Endothelial cell of umbilical vein (primary cell): ENCODE measurements around the gene GSK3A. TPM values are rescaled to one million over a fixed set of nuclear protein-coding genes. Genes with fewer than 3 reads are reported as not detected.

Experiments
- BruUV-seq: library from RNA; stranded (reverse); fragments of 400-500 nt; replicated peaks from 2 replicates; lab custom pipeline; 2021; lab: Mats Ljungman, UMichigan
- CTCF ChIA-PET: fragments of 300-600, 350-600 bp; sonication (Branson Sonifier 250); formaldehyde crosslinking; loops from one replicate; lab custom pipeline; 2021; ENCODE audit warnings: antibody characterized with exemption, inconsistent platforms; lab: Charles Lee
- POLR2A ChIA-PET: fragments of 300-600, 350-600 bp; sonication (Branson Sonifier 250); formaldehyde crosslinking; loops from one replicate; lab custom pipeline; 2021; ENCODE audit warnings: antibody characterized with exemption, inconsistent platforms; lab: Charles Lee
- DNase-seq: peaks from one replicate; pipeline ENCODE4 v3.0.0-alpha.2; 2011; ENCODE audit warnings: low read depth, low spot score
- FAIRE-seq: peaks from 2 replicates; lab custom pipeline; 2011; peaks lifted over from hg19 to GRCh38; lab: Jason Lieb, UNC
- H2AFZ ChIP-seq: 2 replicates; pipeline ENCODE4 v1.6.0; 2012; ENCODE audit warnings: low read depth, low read length, control low read depth, inconsistent platforms
- H3K27ac ChIP-seq: 2 replicates; pipeline ENCODE4 v1.5.1; 2011; ENCODE audit warnings: low read depth, mild to moderate bottlenecking, control low read depth, low read length, moderate library complexity; ENCODE audit not compliant: insufficient read depth
- H3K27me3 ChIP-seq, 2 experiments: 2 replicates each; pipeline versions ENCODE4 v1.6.0 to v1.6.1; 2011; ENCODE audit warnings: low read length in 2 of 2, mixed read lengths in 1 of 2; ENCODE audit not compliant: control insufficient read depth in 2 of 2, insufficient read depth in 2 of 2
- H3K36me3 ChIP-seq, 2 experiments: 2 replicates in 1 of 2; 3 replicates in 1 of 2; pipeline ENCODE4 v1.5.1; 2011; ENCODE audit warnings: low read length in 2 of 2, mild to moderate bottlenecking in 1 of 2, moderate library complexity in 1 of 2; ENCODE audit not compliant: control insufficient read depth in 2 of 2, insufficient read depth in 2 of 2; ENCODE audit errors: extremely low read depth in 1 of 2
- H3K4me1 ChIP-seq: 3 replicates; pipeline ENCODE4 v1.5.1; 2011; ENCODE audit warnings: mild to moderate bottlenecking, low read length; ENCODE audit not compliant: control insufficient read depth, insufficient read depth; ENCODE audit errors: extremely low read depth
- H3K4me2 ChIP-seq: 2 replicates; pipeline ENCODE4 v1.6.1; 2011; ENCODE audit warnings: low read length, control low read depth, mixed read lengths; ENCODE audit not compliant: insufficient read depth
- H3K4me3 ChIP-seq, 3 experiments: fragments of 200-600 bp in 1 of 3; sonication (generic), shearing (Covaris generic) in 1 of 3; replicated peaks in 1 of 3; 2 replicates each; pipeline ENCODE4 v1.5.1; 2011 to 2016; ENCODE audit warnings: control low read depth in 3 of 3, low read length in 3 of 3, mild to moderate bottlenecking in 2 of 3, inconsistent platforms in 1 of 3, low read depth in 1 of 3, moderate library complexity in 1 of 3; ENCODE audit not compliant: insufficient read depth in 1 of 3
- H3K79me2 ChIP-seq: 2 replicates; pipeline ENCODE4 v1.6.0; 2012; ENCODE audit warnings: low read length, inconsistent platforms; ENCODE audit not compliant: control insufficient read depth, insufficient read depth
- H3K9ac ChIP-seq: replicated peaks from 2 replicates; pipeline ENCODE3; 2011; ENCODE audit warnings: low read length, control low read depth; ENCODE audit not compliant: insufficient read depth; ENCODE audit errors: extremely low read depth
- H3K9me1 ChIP-seq: replicated peaks from 3 replicates; pipeline ENCODE4 v1.6.0; 2011; ENCODE audit warnings: mild to moderate bottlenecking, low read length; ENCODE audit not compliant: control insufficient read depth, insufficient read depth; ENCODE audit errors: extremely low read depth
- H3K9me3 ChIP-seq: replicated peaks from 2 replicates; pipeline ENCODE4 v1.5.1; 2012; ENCODE audit warnings: low read length, inconsistent platforms; ENCODE audit not compliant: control insufficient read depth, insufficient read depth
- H4K20me1 ChIP-seq: replicated peaks from 2 replicates; pipeline ENCODE3; 2011; ENCODE audit warnings: mild to moderate bottlenecking, low read length; ENCODE audit not compliant: control insufficient read depth, insufficient read depth; ENCODE audit errors: extremely low read depth
- CTCF ChIP-seq, 2 donors: IDR thresholded peaks; 1 replicate in 1 of 2; 2 replicates in 1 of 2; pipeline ENCODE4 v1.5.1; 2011; ENCODE audit warnings: low read length in 2 of 2, mild to moderate bottlenecking in 2 of 2, moderate library complexity in 2 of 2, control low read depth in 1 of 2, inconsistent platforms in 1 of 2, low read depth in 1 of 2; ENCODE audit not compliant: insufficient read depth in 1 of 2; ENCODE audit errors: extremely low read depth in 1 of 2
- FOS ChIP-seq: IDR thresholded peaks from 2 replicates; pipeline ENCODE4 v1.6.1; 2011; ENCODE audit warnings: mild to moderate bottlenecking, low read length, moderate library complexity, borderline replicate concordance; ENCODE audit not compliant: insufficient read depth
- GATA2 ChIP-seq: IDR thresholded peaks from 2 replicates; pipeline ENCODE4 v1.7.0; 2011; ENCODE audit warnings: low read depth, mild to moderate bottlenecking, moderate library complexity, mixed read lengths, low read length; ENCODE audit not compliant: insufficient read length, insufficient read depth
- JUN ChIP-seq: IDR thresholded peaks from 2 replicates; pipeline ENCODE4 v1.6.1; 2011; ENCODE audit warnings: borderline replicate concordance, low read depth; ENCODE audit not compliant: insufficient read length, insufficient read depth
- MAX ChIP-seq: IDR thresholded peaks from 2 replicates; pipeline ENCODE4 v1.6.1; 2011; ENCODE audit not compliant: insufficient read depth, insufficient read length
- MYC ChIP-seq: IDR thresholded peaks from one replicate; pipeline ENCODE4 v1.6.1; 2011; ENCODE audit warnings: mild to moderate bottlenecking, low read depth, low read length
- POLR2A ChIP-seq: IDR thresholded peaks from 2 replicates; pipeline ENCODE4 v1.6.1; 2012; ENCODE audit warnings: low read depth, mild to moderate bottlenecking, control low read depth, low read length
- POLR2AphosphoS5 ChIP-seq: IDR thresholded peaks from 2 replicates; pipeline ENCODE4 v1.6.1; 2012; ENCODE audit warnings: low read depth, mild to moderate bottlenecking, control low read depth, low read length, moderate library complexity; ENCODE audit not compliant: insufficient read depth
- dilution Hi-C: fragments of 300-500 bp; cut with MboI; formaldehyde crosslinking; loops from one replicate; pipeline ENCODE4 v1.15.0; 2019; ENCODE audit warnings: low sequenced_read_pairs; ENCODE audit not compliant: extremely low pct_ligation_motif_present
- intact Hi-C: fragments of 100-400 bp; cut with micrococcal nuclease; formaldehyde crosslinking; loops from one replicate; pipeline ENCODE4 v1.10.0; 2022
- polyA plus RNA-seq, 4 experiments: library from polyadenylated mRNA; depleted of rRNA in 3 of 4; stranded (reverse) in 3 of 4; unstranded in 1 of 4; fragments of >200 nt; gene quantifications; 2 replicates each; pipeline versions ENCODE4 v1.2.1 to v1.2.3, GENCODE V29; 2011 to 2012; ENCODE audit warnings: missing spikeins in 1 of 4
- total RNA-seq: library from RNA; stranded (reverse); gene quantifications from 2 replicates; pipeline ENCODE4 v1.2.3, GENCODE V29; 2021

Gene GSK3A
- total and polyA plus RNA-seq, 2 donors (not counting 3 experiments of a cell fraction or from before 2014, with no cell fraction given): 49.5 to 73.7 TPM

- peak overlapping the region; percentile 14 for H3K27ac ChIP-seq
- FAIRE-seq: peak; percentile 21
- no peak overlapping the region for H2AFZ ChIP-seq
- peaks cover 34% of the 10 kb centered on the region for H3K4me1 ChIP-seq
- no peaks in the 10 kb centered on the region for H3K9me1 ChIP-seq
- intact Hi-C loops (no loop called here), dilution Hi-C loops (no loop called here)
- H3K4me2 ChIP-seq: no peak overlapping the region
- H3K9ac ChIP-seq: no peak overlapping the region
- ChIA-PET CTCF (interaction anchor here (0.9 to 11.8 kb wide), 19 partner anchors 11 to 156 kb away, joined by 3 to 365 read pairs (median 9); partner anchors contain the start of genes CIC, ERF, POU2F2 and ZNF526), POLR2A (interaction anchor here (0.6 kb wide), 1 partner anchor 21 kb away, joined by 5 read pairs; no protein-coding TSS in a partner anchor)
- H3K9me3 ChIP-seq: no peaks in the 10 kb centered on the region
- TF ChIP-seq JUN (no peak), POLR2A (no peak), GATA2 (no peak), FOS (no peak), MYC (no peak)
- no peak overlapping the region for H3K4me3 ChIP-seq
- DNase-seq: no peak
- H3K36me3 ChIP-seq: peaks cover 7 to 24% of the 10 kb centered on the region in 2 experiments
- BruUV-seq: no TSS peak
- H3K79me2 ChIP-seq: peaks cover 28% of the 10 kb centered on the region
- no peaks in the 10 kb centered on the region for H3K27me3 ChIP-seq
- H4K20me1 ChIP-seq: no peaks in the 10 kb centered on the region
Observed at GRCh38 chr19:42245231-42245630, 2.8 kb upstream of the GSK3A start.

- POLR2A ChIA-PET: interaction anchor here (0.6 to 1.0 kb wide), 2 partner anchors 21 to 35 kb away, joined by 3 to 5 read pairs; no protein-coding TSS in a partner anchor
- peaks cover 30% of the 10 kb centered on the region for H3K4me1 ChIP-seq
- H3K27me3 ChIP-seq: no peaks in the 10 kb centered on the region
- peaks cover 3 to 21% of the 10 kb centered on the region in 2 experiments for H3K36me3 ChIP-seq
- DNase-seq (peak; percentile 96), FAIRE-seq (peak; percentile 97)
- dilution Hi-C loops (no loop called here), intact Hi-C loops (loop anchor here (1.0 kb wide), 6 partner anchors 9 to 136 kb away; partner anchors contain the start of gene MEGF8)
- no peaks in the 10 kb centered on the region for H3K9me3 ChIP-seq
- H2AFZ ChIP-seq: peak overlapping the region; percentile 80
- H3K4me2 ChIP-seq: peak overlapping the region; percentile 83
- peaks cover 28% of the 10 kb centered on the region for H3K79me2 ChIP-seq
- CTCF ChIA-PET: interaction anchor here (0.7 to 11.8 kb wide), 11 partner anchors 11 to 131 kb away, joined by 3 to 365 read pairs (median 6); partner anchors contain the start of genes ERF, POU2F2 and ZNF526
- H4K20me1 ChIP-seq: no peaks in the 10 kb centered on the region
- no peaks in the 10 kb centered on the region for H3K9me1 ChIP-seq
- H3K27ac ChIP-seq: peak overlapping the region; percentile 67
- peak overlapping the region; percentile 56 for H3K9ac ChIP-seq
- TF ChIP-seq POLR2AphosphoS5 (peak; percentile 18), MAX (peak; percentile 57), CTCF (IDR thresholded peaks at IDR 0.05; ENCODE audit: extremely low read depth in 1 of 2, insufficient read depth in 1 of 2, low read depth in 1 of 2, low read length in 2 of 2) (peak; percentile 57 to 72), GATA2 (no peak)
- peak overlapping the region; percentile 49 to 71 (median 69) for H3K4me3 ChIP-seq
- TSS peak; percentile 3 for BruUV-seq
Observed at GRCh38 chr19:42244347-42245220, 2.2 kb upstream of the GSK3A start.
